Panc1 (cell line): ENCODE data around the gene METTL23. TPM values are rescaled to one million over a fixed set of nuclear protein-coding genes. Genes with fewer than 3 reads are reported as not detected.
A peak's percentile ranks its signal among the peaks of the same experiment; 100 is the strongest.

Experiments
- ATAC-seq: fragments of 200-7000 bp; cut with Tn5 transposase; 2 replicates; pipeline ENCODE4 v1.9.1; 2020; ENCODE audit warnings: mild to moderate bottlenecking, moderate library complexity
- BruUV-seq: library from RNA; stranded (reverse); fragments of 400-500 nt; replicated peaks from 2 replicates; lab custom pipeline; 2021; lab: Mats Ljungman, UMichigan
- CTCF ChIA-PET: fragments of 300-600 bp; sonication (Branson Sonifier 250); formaldehyde crosslinking; loops from one replicate; lab custom pipeline; 2022; ENCODE audit warnings: antibody characterized with exemption; lab: Charles Lee
- POLR2A ChIA-PET: fragments of 300-600 bp; sonication (Branson Sonifier 250); formaldehyde crosslinking; loops from one replicate; lab custom pipeline; 2022; ENCODE audit warnings: antibody characterized with exemption; lab: Charles Lee
- DNase-seq: peaks from one replicate; pipeline ENCODE4 v3.0.0-alpha.2; 2010; ENCODE audit warnings: low read depth, low spot score
- H3K27ac ChIP-seq: 2 replicates; pipeline ENCODE4 v1.5.1; 2011; ENCODE audit warnings: mild to moderate bottlenecking, low read length, inconsistent platforms
- H3K27me3 ChIP-seq: fragments of 200-500 bp; sonication (Bioruptor generic); 2 replicates; pipeline ENCODE4 v1.6.0; 2014; ENCODE audit warnings: low read length, inconsistent platforms; ENCODE audit not compliant: control insufficient read depth, insufficient read depth
- H3K36me3 ChIP-seq: fragments of 200-500 bp; sonication (Bioruptor generic); 2 replicates; pipeline ENCODE4 v1.5.1; 2014; ENCODE audit warnings: inconsistent platforms, mild to moderate bottlenecking, low read length, moderate library complexity; ENCODE audit not compliant: control insufficient read depth, insufficient read depth
- H3K4me1 ChIP-seq: 2 replicates; pipeline ENCODE4 v1.5.1; 2011; ENCODE audit warnings: inconsistent platforms, mild to moderate bottlenecking, low read length, moderate library complexity; ENCODE audit not compliant: control insufficient read depth, insufficient read depth
- H3K4me3 ChIP-seq, 2 experiments: 2 replicates each; pipeline ENCODE4 v1.5.1; 2011 to 2012; ENCODE audit warnings: low read depth in 2 of 2, low read length in 2 of 2, mild to moderate bottlenecking in 2 of 2, inconsistent platforms in 1 of 2, moderate library complexity in 1 of 2
- H3K9me3 ChIP-seq: fragments of 200-500 bp; sonication (Bioruptor generic); 2 replicates; pipeline ENCODE4 v1.5.1; 2014; ENCODE audit warnings: low read depth, mild to moderate bottlenecking, inconsistent platforms, low read length, moderate library complexity; ENCODE audit not compliant: control insufficient read depth, insufficient read depth
- CTCF ChIP-seq: fragments of 450-650 bp; IDR thresholded peaks from 2 replicates; pipeline ENCODE4 v1.5.1; 2017; ENCODE audit warnings: mild to moderate bottlenecking
- POLR2AphosphoS5 ChIP-seq: IDR thresholded peaks from 2 replicates; pipeline ENCODE4 v1.6.1; 2012; ENCODE audit warnings: mild to moderate bottlenecking, low read depth, low read length, moderate library complexity
- REST ChIP-seq, 2 experiments: IDR thresholded peaks; 2 replicates each; pipeline ENCODE4 v1.6.1; 2011 to 2012; ENCODE audit warnings: low read depth in 2 of 2, control low read depth in 1 of 2, low read length in 1 of 2, mild to moderate bottlenecking in 1 of 2, moderate library complexity in 1 of 2; ENCODE audit not compliant: insufficient read depth in 1 of 2
- SIN3A ChIP-seq: IDR thresholded peaks from 2 replicates; pipeline ENCODE4 v1.6.1; 2012; ENCODE audit warnings: low read depth, mild to moderate bottlenecking, low read length, moderate library complexity, borderline replicate concordance; ENCODE audit not compliant: insufficient read depth
- TCF7L2 ChIP-seq: IDR thresholded peaks from 2 replicates; pipeline ENCODE4 v1.6.1; 2011; ENCODE audit warnings: mild to moderate bottlenecking, low read depth, low read length, inconsistent platforms
- in situ Hi-C: cut with HindIII; loops from 2 replicates; pipeline ENCODE4 v1.10.0; 2016; ENCODE audit warnings: low sequenced_read_pairs, low pct_unique_long_range_greater_than_20kb
- intact Hi-C: fragments of 100-400 bp; cut with micrococcal nuclease; formaldehyde crosslinking; loops from one replicate; pipeline ENCODE4 v1.10.0; 2022; ENCODE audit not compliant: unreplicated experiment
- total RNA-seq: library from RNA; stranded (reverse); gene quantifications from one replicate; pipeline ENCODE4 v1.2.1, GENCODE V29; 2021; ENCODE audit not compliant: unreplicated experiment

METTL23 gene
- total RNA-seq, 1 experiment from 2014 or later: 42.8 TPM

GRCh38 chr17:76751416-76751993 is 24.9 kb downstream of the METTL23 start:
- ChIA-PET CTCF (interaction anchor here (0.7 kb wide), 1 partner anchor 43 kb away, joined by 4 read pairs; no protein-coding TSS in a partner anchor), POLR2A (no interaction called here)
- no peak overlapping the region for H3K4me3 ChIP-seq
- ATAC-seq (no peak), DNase-seq (no peak)
- no TSS peak for BruUV-seq
- no peak overlapping the region for H3K27ac ChIP-seq
- intact Hi-C loops (no loop called here), in situ Hi-C loops (no loop called here)
- no peak for TF ChIP-seq REST (IDR thresholded peaks at IDR 0.05; ENCODE audit: insufficient read depth in 1 of 2, low read depth in 2 of 2, low read length in 1 of 2)
- no peak for TF ChIP-seq TCF7L2
- no peak for TF ChIP-seq SIN3A
- TF ChIP-seq POLR2AphosphoS5: no peak
- TF ChIP-seq CTCF: no peak
- no peaks in the 10 kb centered on the region; the same call in 1 of the 2 replicates for H3K36me3 ChIP-seq
- H3K4me1 ChIP-seq: no peaks in the 10 kb centered on the region
- no peaks in the 10 kb centered on the region for H3K9me3 ChIP-seq
- no peaks in the 10 kb centered on the region for H3K27me3 ChIP-seq

GRCh38 chr17:76752006-76752405 is 25.4 kb downstream of the METTL23 start:
- no peak overlapping the region for H3K4me3 ChIP-seq
- intact Hi-C loops: no loop called here
- in situ Hi-C loops: no loop called here
- H3K4me1 ChIP-seq: no peaks in the 10 kb centered on the region
- H3K27me3 ChIP-seq: no peaks in the 10 kb centered on the region
- CTCF ChIA-PET: interaction anchor here (0.7 kb wide), 1 partner anchor 43 kb away, joined by 4 read pairs; no protein-coding TSS in a partner anchor
- ATAC-seq (no peak), DNase-seq (no peak)
- no peaks in the 10 kb centered on the region for H3K9me3 ChIP-seq
- no peak for TF ChIP-seq POLR2AphosphoS5
- no peak for TF ChIP-seq REST (IDR thresholded peaks at IDR 0.05; ENCODE audit: insufficient read depth in 1 of 2, low read depth in 2 of 2, low read length in 1 of 2)
- TF ChIP-seq CTCF: no peak
- TF ChIP-seq SIN3A: no peak
- TF ChIP-seq TCF7L2: no peak
- TSS peak; percentile 34 for BruUV-seq
- H3K27ac ChIP-seq: no peak overlapping the region
- H3K36me3 ChIP-seq: no peaks in the 10 kb centered on the region; the same call in 1 of the 2 replicates
- POLR2A ChIA-PET: no interaction called here
